OCI-LY3 (cell line): ENCODE measurements around the gene KRTAP5-1.

Source experiments
- CTCF ChIP-seq: fragments of 200-600, 300-600 bp; sonication (generic); IDR thresholded peaks from 2 replicates; pipeline ENCODE4 v1.5.1; 2014; ENCODE audit warnings: antibody characterized with exemption, low read length, low read depth
- EZH2phosphoT487 ChIP-seq: fragments of 200-600 bp; shearing (Covaris generic); IDR thresholded peaks from 2 replicates; pipeline ENCODE4 v1.6.1; 2018; ENCODE audit warnings: antibody characterized with exemption, mixed run types, low read depth

GRCh38 chr11:1633864-1634263 is 48.8 kb upstream of the KRTAP5-1 start:
- TF ChIP-seq CTCF (no peak), EZH2phosphoT487 (no peak)
